Measurements from ENCODE around the gene RMND5B.
A peak's percentile ranks its signal among the peaks of the same experiment; 100 is the strongest.

The RMND5B gene

DNA sequence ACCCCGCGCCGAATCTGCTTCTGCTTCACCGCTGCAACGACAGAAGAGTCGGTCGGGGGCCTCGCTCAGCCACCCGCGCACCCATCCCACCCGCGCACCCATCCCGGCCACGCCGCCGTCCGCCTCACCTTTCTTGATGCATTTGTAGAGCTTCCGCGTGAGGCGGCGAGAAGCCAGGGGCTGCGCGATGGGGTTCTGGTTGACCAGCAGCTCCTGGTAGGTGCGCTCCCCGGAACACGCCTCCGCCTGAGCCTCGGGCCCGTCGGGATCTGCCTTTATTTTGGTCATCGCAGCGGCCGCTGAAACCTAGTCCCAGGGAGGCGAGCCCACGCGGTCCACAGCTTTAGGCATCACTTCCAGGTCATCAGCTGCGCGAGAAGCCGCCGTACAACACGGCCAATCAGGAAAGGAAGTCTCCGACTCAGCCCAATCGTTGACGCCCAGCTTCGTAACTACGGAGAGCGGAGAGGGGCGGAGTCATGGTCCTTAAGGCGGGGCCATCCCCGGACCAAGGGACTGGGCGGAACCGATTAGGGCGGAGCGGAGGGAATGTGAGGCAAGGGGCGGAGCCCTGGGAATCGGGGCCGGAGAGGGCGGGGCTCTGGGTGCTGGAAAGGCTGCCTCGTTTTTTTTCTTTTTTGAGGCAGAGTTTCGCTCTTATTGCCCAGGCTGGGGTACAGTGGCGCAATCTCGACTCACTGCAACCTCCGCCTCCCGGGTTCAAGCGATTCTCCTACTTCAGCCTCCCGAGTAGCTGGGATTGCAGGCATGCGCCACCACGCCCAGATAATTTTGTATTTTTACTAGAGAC, 22.9 kb downstream of the RMND5B start, which contains the start of gene NHP2:
Gene NHP2 (minus strand): TSS at position 356 of the 811 bp plus-strand sequence. CDS start 68 bp downstream, at position 288.
- no peaks in the 10 kb centered on the region for H3K27me3 Mint-ChIP-seq (ENCODE audit: low read depth)
- H3K4me1 Mint-ChIP-seq (ENCODE audit: low read depth) = peaks cover 22% of the 10 kb centered on the region
- H3K36me3 Mint-ChIP-seq (ENCODE audit: low read depth) = peaks cover 24% of the 10 kb centered on the region
- no peaks in the 10 kb centered on the region for H3K9me3 Mint-ChIP-seq
- peak within 1 kb of the TSS; percentile 95 for H3K4me3 Mint-ChIP-seq
- DNase-seq (ENCODE audit: low spot score) = peak; percentile 98
- H3K27ac Mint-ChIP-seq = peak within 1 kb of the TSS; percentile 91

DNA sequence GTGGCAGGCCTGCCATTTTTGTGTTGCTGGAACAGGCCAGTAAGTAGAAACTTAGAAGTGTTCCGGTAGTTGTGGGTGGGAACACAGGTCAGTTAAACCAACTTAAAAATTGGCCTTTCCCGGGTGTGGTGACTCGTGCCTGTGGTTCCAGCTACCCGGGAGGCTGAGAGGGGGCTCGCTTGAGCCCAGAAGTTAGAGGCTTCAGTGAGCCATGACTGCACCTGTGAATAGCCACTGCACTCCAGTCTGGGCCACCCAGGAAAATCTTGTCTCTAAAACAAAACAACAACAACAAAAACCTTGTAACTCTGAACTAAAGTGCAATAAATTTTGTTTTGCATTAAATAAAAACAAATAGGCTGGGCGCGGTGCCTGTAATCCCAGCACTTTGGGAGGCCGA, 24.3 kb downstream of the RMND5B start:
- Mint-ChIP-seq H3K36me3 (ENCODE audit: low read depth) (peaks cover 14% of the 10 kb centered on the region), H3K4me1 (ENCODE audit: low read depth) (peaks cover 17% of the 10 kb centered on the region), H3K9me3 (no peaks in the 10 kb centered on the region), H3K27ac (no peak overlapping the region), H3K4me3 (no peak overlapping the region), H3K27me3 (ENCODE audit: low read depth) (no peaks in the 10 kb centered on the region)
- DNase-seq (ENCODE audit: low spot score) = no peak

DNA sequence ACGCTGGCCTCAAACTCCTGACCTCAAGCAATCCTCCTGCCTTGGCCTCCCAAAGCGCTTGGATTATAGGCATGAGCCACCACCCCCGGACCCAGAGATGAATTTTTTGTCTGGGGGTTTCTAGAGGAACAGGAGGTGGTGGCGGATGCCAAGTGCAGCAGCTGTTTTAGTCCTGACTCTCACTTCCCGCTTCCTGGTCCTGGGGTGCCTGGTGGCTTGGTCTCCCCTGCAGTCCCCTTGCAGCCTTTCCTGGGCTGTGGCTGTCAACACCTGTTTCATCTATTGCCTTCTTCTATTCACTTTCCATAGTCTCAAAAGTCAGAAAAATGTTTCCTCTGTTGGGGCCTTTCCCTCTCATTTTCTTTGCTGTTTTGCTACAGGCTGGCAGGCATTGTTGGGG, 29.4 kb downstream of the RMND5B start:
- Mint-ChIP-seq H3K4me1 (ENCODE audit: low read depth) (peaks cover 6% of the 10 kb centered on the region), H3K9me3 (no peaks in the 10 kb centered on the region), H3K27me3 (ENCODE audit: low read depth) (peaks cover 17% of the 10 kb centered on the region), H3K4me3 (no peak overlapping the region), H3K27ac (no peak overlapping the region), H3K36me3 (ENCODE audit: low read depth) (no peaks in the 10 kb centered on the region)
- no peak for DNase-seq (ENCODE audit: low spot score)

DNA sequence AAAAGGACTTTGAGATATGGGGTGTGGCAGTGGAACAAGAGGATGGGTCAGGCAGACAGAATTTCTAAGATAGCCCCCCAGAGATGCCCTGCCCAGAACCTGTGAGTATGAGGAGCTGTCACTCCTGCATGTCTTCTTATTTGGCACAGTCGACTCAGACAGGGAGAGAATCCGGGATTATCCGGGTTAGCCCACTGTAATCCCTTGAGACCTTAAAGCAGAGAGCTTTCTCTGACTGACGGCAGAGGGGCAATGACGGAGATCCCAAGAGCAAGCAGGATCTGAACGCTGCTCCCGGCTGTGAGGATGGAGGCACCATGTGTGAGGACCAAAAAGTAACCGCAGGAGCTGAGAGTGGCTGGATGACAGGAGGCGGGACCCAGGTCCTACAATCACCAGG, 31.7 kb downstream of the RMND5B start:
- peaks cover 17% of the 10 kb centered on the region for H3K27me3 Mint-ChIP-seq (ENCODE audit: low read depth)
- H3K9me3 Mint-ChIP-seq = no peaks in the 10 kb centered on the region
- DNase-seq (ENCODE audit: low spot score) = no peak
- H3K36me3 Mint-ChIP-seq (ENCODE audit: low read depth) = no peaks in the 10 kb centered on the region
- H3K27ac Mint-ChIP-seq = no peak overlapping the region
- no peak overlapping the region for H3K4me3 Mint-ChIP-seq
- H3K4me1 Mint-ChIP-seq (ENCODE audit: low read depth) = peaks cover 6% of the 10 kb centered on the region

DNA sequence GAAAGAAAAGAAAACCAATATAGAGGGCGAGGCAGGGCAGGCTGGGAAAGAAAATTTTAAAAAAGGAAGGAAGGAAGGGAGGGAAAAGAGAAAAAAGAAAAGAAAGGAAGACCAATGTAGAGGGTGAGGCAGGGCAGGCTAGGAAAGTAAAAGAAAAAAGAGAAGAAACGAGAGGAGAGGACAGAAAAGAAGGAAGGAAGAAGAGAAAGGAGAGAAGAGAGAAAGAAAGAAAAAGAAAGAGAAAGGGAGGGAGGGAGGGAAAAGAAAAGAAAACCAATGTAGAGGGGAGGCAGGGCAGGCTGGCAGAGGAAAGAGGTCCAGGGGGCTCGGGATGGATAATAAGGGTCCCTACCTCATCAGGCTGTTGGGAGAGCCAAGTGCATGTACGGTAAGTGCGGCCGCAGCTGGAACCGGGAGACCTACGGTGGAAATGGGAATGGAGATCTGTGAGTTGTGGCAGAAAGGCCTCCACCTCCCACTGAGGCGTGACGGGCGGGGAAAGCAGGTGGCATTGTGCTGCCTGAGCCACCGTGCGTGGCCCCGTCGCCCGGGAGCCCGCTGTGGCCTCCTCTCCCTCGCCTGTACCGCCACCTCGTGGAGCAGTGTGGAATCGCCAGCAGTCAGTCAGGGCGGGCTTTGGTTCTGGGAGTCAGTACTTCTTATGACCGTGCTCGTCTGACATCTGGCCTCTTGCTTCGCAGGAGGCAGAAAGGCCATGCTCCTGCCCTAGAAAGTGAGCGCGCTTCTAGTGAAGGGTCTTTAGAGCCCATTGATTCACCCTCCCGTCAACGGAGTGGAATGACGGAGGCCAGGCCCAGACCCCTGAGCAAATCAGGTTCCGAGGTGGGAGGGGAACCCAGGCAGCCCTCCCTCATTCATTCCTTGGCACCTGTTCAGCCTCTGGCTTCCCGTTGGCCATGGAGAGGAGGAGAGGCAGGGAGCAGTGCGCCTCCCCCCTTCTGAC, 33.2 kb downstream of the RMND5B start:
- Mint-ChIP-seq H3K4me1 (ENCODE audit: low read depth) (peaks cover 6% of the 10 kb centered on the region), H3K27me3 (ENCODE audit: low read depth) (peaks cover 20% of the 10 kb centered on the region), H3K36me3 (ENCODE audit: low read depth) (no peaks in the 10 kb centered on the region), H3K27ac (peak overlapping the region; percentile 31), H3K9me3 (no peaks in the 10 kb centered on the region), H3K4me3 (peak overlapping the region; percentile 51)
- peak; percentile 83 for DNase-seq (ENCODE audit: low spot score)

DNA sequence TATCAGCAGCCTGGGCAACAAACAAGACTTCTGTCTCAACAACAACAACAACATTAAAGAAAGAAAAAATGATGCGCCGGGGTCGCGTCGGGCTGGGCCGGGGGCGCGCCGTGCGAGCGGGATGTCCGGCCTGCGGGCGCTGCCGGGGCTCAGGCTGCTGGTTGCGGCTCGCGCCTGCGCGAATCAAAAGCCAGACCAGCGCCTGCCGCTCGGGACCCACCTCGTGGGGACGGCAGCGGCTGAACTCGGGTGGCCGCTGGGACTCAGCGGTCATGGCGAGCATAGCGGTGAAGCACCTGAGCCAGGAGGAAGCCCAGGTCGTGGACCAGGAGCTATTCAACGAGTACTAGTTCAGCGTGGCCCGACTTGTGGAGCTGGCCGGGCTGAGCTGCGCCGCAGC, 34.8 kb downstream of the RMND5B start:
- H3K27me3 Mint-ChIP-seq (ENCODE audit: low read depth) = peaks cover 23% of the 10 kb centered on the region
- DNase-seq (ENCODE audit: low spot score) = no peak
- peaks cover 6% of the 10 kb centered on the region for H3K4me1 Mint-ChIP-seq (ENCODE audit: low read depth)
- H3K27ac Mint-ChIP-seq = no peak overlapping the region
- H3K36me3 Mint-ChIP-seq (ENCODE audit: low read depth) = no peaks in the 10 kb centered on the region
- no peaks in the 10 kb centered on the region for H3K9me3 Mint-ChIP-seq
- H3K4me3 Mint-ChIP-seq = no peak overlapping the region

DNA sequence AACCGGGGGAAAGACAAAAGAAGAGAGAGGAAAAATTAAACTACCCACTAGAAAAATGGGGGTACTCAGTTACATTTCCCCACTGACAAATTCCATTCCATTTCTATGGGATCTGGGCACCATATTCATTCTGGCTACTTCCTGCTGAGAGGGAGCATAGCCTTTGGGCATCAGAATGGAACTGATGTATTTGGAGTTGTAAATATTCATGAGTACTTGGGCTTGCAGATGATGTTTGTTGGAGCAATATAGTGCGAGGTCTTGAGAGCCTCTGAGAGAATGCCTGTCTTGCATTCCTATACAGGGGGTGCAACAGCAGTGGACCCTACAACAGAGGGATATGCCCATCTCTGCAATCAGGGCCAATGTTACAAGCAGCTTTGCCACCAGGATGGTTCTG, 39.6 kb downstream of the RMND5B start:
- Mint-ChIP-seq H3K27ac (no peak overlapping the region), H3K4me1 (ENCODE audit: low read depth) (no peaks in the 10 kb centered on the region), H3K36me3 (ENCODE audit: low read depth) (no peaks in the 10 kb centered on the region), H3K4me3 (no peak overlapping the region), H3K27me3 (ENCODE audit: low read depth) (peaks cover 6% of the 10 kb centered on the region), H3K9me3 (no peaks in the 10 kb centered on the region)
- DNase-seq (ENCODE audit: low spot score) = no peak

DNA sequence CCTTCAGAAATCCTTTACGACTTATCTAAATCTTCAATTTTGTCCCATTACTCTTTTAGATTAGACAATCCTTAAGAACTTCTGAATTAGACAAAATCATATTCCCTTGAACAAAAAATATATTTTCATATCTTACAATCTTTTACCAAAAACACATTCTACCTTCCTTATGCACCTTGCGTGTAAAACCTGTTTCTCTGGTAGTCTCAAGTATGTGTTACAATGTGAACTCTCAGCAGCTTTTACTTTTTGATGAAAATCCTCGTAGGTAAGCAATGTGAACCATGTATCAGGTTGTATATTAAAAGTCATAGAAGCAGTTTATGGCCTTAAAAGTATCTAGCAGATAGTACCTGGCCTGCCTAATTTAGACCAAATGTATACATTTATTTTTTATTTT, 43.6 kb downstream of the RMND5B start:
- Mint-ChIP-seq H3K4me3 (no peak overlapping the region), H3K4me1 (ENCODE audit: low read depth) (no peaks in the 10 kb centered on the region), H3K27ac (no peak overlapping the region), H3K27me3 (ENCODE audit: low read depth) (peaks cover 1% of the 10 kb centered on the region), H3K36me3 (ENCODE audit: low read depth) (no peaks in the 10 kb centered on the region), H3K9me3 (no peaks in the 10 kb centered on the region)
- DNase-seq (ENCODE audit: low spot score) = no peak

DNA sequence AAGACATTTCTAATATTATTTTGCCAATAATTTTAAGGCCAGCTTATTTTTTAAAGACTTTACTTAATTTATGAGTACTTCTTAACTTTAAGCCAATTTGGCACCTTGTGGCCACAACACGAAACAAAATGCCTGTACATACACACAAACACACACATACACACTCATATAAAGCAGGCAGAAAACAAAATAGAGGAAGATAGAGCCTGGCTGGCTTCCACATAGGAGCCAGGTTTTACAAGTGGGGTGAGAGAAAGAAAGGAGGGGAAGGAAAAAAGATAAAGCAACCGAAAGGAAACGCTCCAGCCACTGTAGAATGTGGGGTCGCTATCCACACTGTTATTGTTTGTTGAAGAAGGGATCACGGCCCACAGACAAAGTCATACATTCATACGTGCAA, 46.0 kb downstream of the RMND5B start:
- no peaks in the 10 kb centered on the region for H3K9me3 Mint-ChIP-seq
- DNase-seq (ENCODE audit: low spot score) = no peak
- H3K27me3 Mint-ChIP-seq (ENCODE audit: low read depth) = no peaks in the 10 kb centered on the region
- no peaks in the 10 kb centered on the region for H3K36me3 Mint-ChIP-seq (ENCODE audit: low read depth)
- peaks cover 2% of the 10 kb centered on the region for H3K4me1 Mint-ChIP-seq (ENCODE audit: low read depth)
- no peak overlapping the region for H3K4me3 Mint-ChIP-seq
- H3K27ac Mint-ChIP-seq = no peak overlapping the region

DNA sequence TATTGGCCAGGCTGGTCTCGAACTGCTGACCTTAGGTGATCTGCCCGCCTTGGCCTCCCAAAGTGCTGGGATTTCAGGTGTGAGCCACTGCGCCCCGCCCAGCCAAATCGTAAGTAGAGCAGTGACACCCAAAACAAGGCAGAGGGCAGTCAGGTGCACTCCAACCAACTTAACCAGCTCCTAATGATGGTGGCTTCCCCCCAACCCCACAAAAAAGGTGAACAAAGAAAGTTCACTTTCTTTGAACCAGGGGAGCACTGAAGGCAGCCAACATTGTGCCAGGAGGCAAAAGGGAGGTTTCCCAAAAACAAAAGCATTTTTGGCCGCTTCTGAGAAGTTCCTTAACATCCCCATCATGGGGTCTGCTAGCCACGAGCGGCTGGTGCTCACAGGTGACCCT, 46.8 kb downstream of the RMND5B start:
- no peak overlapping the region for H3K27ac Mint-ChIP-seq
- H3K9me3 Mint-ChIP-seq = no peaks in the 10 kb centered on the region
- peaks cover 8% of the 10 kb centered on the region for H3K4me1 Mint-ChIP-seq (ENCODE audit: low read depth)
- no peaks in the 10 kb centered on the region for H3K27me3 Mint-ChIP-seq (ENCODE audit: low read depth)
- H3K36me3 Mint-ChIP-seq (ENCODE audit: low read depth) = no peaks in the 10 kb centered on the region
- no peak overlapping the region for H3K4me3 Mint-ChIP-seq
- no peak for DNase-seq (ENCODE audit: low spot score)

DNA sequence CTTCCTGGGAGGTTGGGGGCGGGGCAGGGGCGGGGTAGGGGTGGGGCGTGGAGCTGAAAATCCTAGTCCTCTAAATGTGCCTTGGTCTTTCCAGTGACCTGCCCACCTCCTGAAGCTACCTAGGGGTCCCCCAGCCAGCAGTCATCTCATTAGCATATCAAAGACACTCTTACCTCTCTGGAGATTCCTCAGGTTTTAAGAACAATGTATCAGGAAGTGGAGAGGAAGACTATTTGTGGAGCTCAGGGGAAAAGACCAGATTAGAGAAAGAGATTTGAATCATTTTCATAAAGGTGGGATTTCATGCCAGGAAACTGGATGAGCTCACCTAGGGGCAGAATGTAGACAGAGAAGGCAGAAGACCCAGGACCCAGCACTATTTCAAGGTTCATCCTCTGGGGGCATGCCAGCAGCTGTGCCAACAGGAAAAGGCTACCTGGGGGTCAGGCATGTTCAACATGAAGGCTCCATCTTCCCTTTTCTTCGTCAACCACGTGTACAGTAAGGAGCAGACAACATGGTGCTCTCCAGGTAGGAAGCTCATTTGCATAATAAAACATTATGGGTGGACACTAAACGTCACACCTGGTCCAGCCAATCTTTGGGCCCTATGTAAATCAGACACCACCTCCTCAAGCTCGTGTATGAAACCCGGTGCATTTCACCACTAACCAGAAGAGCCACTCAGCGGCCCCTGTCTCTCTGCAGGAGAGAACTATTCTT, 49.5 kb downstream of the RMND5B start:
- Mint-ChIP-seq H3K4me3 (no peak overlapping the region), H3K9me3 (no peaks in the 10 kb centered on the region), H3K4me1 (ENCODE audit: low read depth) (peaks cover 8% of the 10 kb centered on the region), H3K36me3 (ENCODE audit: low read depth) (no peaks in the 10 kb centered on the region), H3K27me3 (ENCODE audit: low read depth) (no peaks in the 10 kb centered on the region), H3K27ac (no peak overlapping the region)
- no peak for DNase-seq (ENCODE audit: low spot score)

DNA sequence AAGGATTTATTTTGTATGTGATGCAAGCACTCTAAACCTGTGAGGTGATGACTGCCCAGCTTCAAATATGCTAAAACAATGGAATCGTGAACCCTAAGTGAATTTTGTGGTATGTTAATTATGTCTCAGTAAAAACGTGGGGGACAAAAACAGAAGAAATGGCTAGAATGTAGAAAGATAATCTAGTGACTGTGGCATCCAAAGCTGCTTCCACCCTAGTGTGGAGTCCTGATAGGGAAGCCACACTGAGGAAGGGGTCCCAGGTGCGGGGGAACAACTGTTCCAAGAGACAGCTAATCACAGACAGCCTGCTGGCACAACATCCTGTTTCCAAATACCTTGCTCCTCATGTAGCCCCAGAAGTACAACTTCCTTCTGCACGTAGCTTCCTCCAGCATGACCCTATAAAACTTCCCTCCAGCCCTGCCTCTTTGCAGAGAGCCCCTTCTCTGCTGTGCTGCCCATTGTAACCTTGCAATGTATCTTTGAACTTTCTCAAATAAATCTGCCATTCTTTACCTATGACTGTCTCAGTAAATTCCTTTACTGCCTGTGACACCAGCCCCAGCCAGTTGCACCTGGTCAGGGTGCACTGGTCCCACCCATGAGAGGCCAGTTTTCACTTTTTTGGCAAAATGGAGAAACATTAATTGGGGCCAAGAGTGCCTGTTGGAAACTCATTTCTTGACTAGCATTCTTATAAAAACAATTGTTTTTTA, 51.5 kb downstream of the RMND5B start:
- no peaks in the 10 kb centered on the region for H3K27me3 Mint-ChIP-seq (ENCODE audit: low read depth)
- no peak for DNase-seq (ENCODE audit: low spot score)
- H3K4me3 Mint-ChIP-seq = no peak overlapping the region
- no peak overlapping the region for H3K27ac Mint-ChIP-seq
- no peaks in the 10 kb centered on the region for H3K9me3 Mint-ChIP-seq
- peaks cover 8% of the 10 kb centered on the region for H3K4me1 Mint-ChIP-seq (ENCODE audit: low read depth)
- H3K36me3 Mint-ChIP-seq (ENCODE audit: low read depth) = no peaks in the 10 kb centered on the region

DNA sequence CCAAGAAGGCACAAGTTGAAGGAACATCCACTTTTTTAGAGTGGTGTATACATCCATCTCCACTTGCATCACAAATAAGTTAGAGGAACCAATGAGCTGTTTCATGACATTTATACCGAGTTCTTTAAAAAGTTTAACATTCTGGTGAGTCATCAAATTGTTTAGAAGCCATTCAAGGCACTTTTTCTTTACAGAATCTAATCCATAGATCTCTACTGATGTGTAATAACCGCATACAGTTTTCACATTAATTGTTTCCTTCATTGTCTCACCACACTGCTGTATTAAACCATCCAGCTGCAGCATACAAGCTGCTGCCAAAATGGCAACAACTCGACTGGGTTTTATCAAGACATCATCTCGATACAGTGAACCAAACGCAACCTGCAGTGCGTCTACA, 55.6 kb downstream of the RMND5B start:
- no peak overlapping the region for H3K4me3 Mint-ChIP-seq
- H3K27ac Mint-ChIP-seq = no peak overlapping the region
- H3K4me1 Mint-ChIP-seq (ENCODE audit: low read depth) = peaks cover 6% of the 10 kb centered on the region
- no peaks in the 10 kb centered on the region for H3K9me3 Mint-ChIP-seq
- no peak for DNase-seq (ENCODE audit: low spot score)
- no peaks in the 10 kb centered on the region for H3K36me3 Mint-ChIP-seq (ENCODE audit: low read depth)
- H3K27me3 Mint-ChIP-seq (ENCODE audit: low read depth) = no peaks in the 10 kb centered on the region

Data from T-helper 2 cell treated with Interferon-gamma antibody and Interleukin-4, amounts not matched to agents 5 μg/mL and 100 μg/mL, for 36 hours (primary cell).